ENCODE results near the gene NPNT.

Gene NPNT

GRCh38 chr4:105912633-105913032, 17.4 kb downstream of the NPNT start:
- DNase-seq (ENCODE audit: low read depth in 2 of 2), result no peak

GRCh38 chr4:105917171-105917685, 22.0 kb downstream of the NPNT start:
- DNase-seq (ENCODE audit: low read depth in 2 of 2), result no peak

- DNase-seq (ENCODE audit: low read depth in 2 of 2), result no peak
Measured at GRCh38 chr4:105921301-105921700, 26.0 kb downstream of the NPNT start.

- no peak for DNase-seq (ENCODE audit: low read depth in 2 of 2)
Measured at GRCh38 chr4:105923497-105924238, 28.4 kb downstream of the NPNT start.

- no peak for DNase-seq (ENCODE audit: low read depth in 2 of 2)
Measured at GRCh38 chr4:105924341-105924740, 29.1 kb downstream of the NPNT start.

- DNase-seq (ENCODE audit: low read depth in 2 of 2), result no peak
Measured at GRCh38 chr4:105930698-105931097, 35.4 kb downstream of the NPNT start.

- no peak for DNase-seq (ENCODE audit: low read depth in 2 of 2)
Measured at GRCh38 chr4:105933083-105933482, 37.8 kb downstream of the NPNT start.

- no peak for DNase-seq (ENCODE audit: low read depth in 2 of 2)
Measured at GRCh38 chr4:105934386-105934785, 39.1 kb downstream of the NPNT start.

- no peak for DNase-seq (ENCODE audit: low read depth in 2 of 2)
Measured at GRCh38 chr4:105936901-105937300, 41.6 kb downstream of the NPNT start.

- DNase-seq (ENCODE audit: low read depth in 2 of 2), result no peak
Measured at GRCh38 chr4:105937759-105938158, 42.5 kb downstream of the NPNT start.

- DNase-seq (ENCODE audit: low read depth in 2 of 2), result no peak
Measured at GRCh38 chr4:105943234-105943633, 48.0 kb downstream of the NPNT start.

- peak; percentile 74 to 75 for DNase-seq (ENCODE audit: low read depth in 2 of 2)
Measured at GRCh38 chr4:105944540-105944939, 49.3 kb downstream of the NPNT start.

GRCh38 chr4:105946771-105947170, 51.5 kb downstream of the NPNT start:
- no peak for DNase-seq (ENCODE audit: low read depth in 2 of 2)

- no peak for DNase-seq (ENCODE audit: low read depth in 2 of 2)
Measured at GRCh38 chr4:105950701-105951100, 55.4 kb downstream of the NPNT start.

GRCh38 chr4:105951198-105951597, 55.9 kb downstream of the NPNT start:
- DNase-seq (ENCODE audit: low read depth in 2 of 2), result no peak

GRCh38 chr4:105952591-105952990, 57.3 kb downstream of the NPNT start:
- no peak for DNase-seq (ENCODE audit: low read depth in 2 of 2)

- no peak for DNase-seq (ENCODE audit: low read depth in 2 of 2)
Measured at GRCh38 chr4:105956569-105956968, 61.3 kb downstream of the NPNT start.

- DNase-seq (ENCODE audit: low read depth in 2 of 2), result no peak
Measured at GRCh38 chr4:105957680-105958079, 62.4 kb downstream of the NPNT start.

GRCh38 chr4:105963461-105964400, 68.5 kb downstream of the NPNT start:
- DNase-seq (ENCODE audit: low read depth in 2 of 2), result no peak

- no peak for DNase-seq (ENCODE audit: low read depth in 2 of 2)
Measured at GRCh38 chr4:105965183-105965800, 70.0 kb downstream of the NPNT start.

- DNase-seq (ENCODE audit: low read depth in 2 of 2), result peak; percentile 72 to 75
Measured at GRCh38 chr4:105966051-105966450, 70.8 kb downstream of the NPNT start.

GRCh38 chr4:105967058-105967658, 71.9 kb downstream of the NPNT start:
- DNase-seq (ENCODE audit: low read depth in 2 of 2), result no peak
